ENCODE results near the gene RMND5A. TPM values are rescaled to one million over a fixed set of nuclear protein-coding genes. Genes with fewer than 3 reads are reported as not detected.

RMND5A gene
- total RNA-seq, 2 experiments from 2014 or later, result 56.5 to 57.3 TPM

DNA sequence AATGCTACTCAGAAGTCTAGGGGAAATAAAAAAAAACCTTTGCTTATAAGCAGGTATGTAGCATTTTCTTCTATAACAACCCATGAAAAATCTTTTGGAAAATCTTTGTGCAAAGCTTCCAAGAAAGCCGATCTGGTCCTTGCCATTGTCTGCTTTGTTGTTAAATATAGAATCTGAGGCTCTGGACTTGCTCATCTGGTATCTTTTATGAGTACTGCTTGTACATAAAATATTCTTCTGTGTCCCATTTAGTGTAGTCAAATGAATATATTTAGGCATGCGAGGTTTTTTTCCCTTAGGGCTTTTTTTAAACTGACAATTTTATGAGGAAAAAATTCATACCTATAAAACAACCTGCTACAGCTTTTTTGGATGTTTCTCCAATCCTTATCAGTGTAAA lies 45.0 kb upstream of the RMND5A start:
- no peak for DNase-seq
- intact Hi-C loops (cut with micrococcal nuclease), result no loop called here
- POLR2A ChIA-PET, result no interaction called here
- peaks cover 5% of the 10 kb centered on the region for H3K4me1 Mint-ChIP-seq (ENCODE audit: low read depth)
- no peak for ATAC-seq
- no peak overlapping the region for H3K4me3 Mint-ChIP-seq
- CTCF ChIA-PET, result interaction anchor here (1.0 kb wide), 1 partner anchor 156 kb away, joined by 4 read pairs; no protein-coding TSS in a partner anchor
- no peak overlapping the region for H3K27ac Mint-ChIP-seq
- H3K9me3 Mint-ChIP-seq, result no peaks in the 10 kb centered on the region
- TF ChIP-seq, protein P1, sequence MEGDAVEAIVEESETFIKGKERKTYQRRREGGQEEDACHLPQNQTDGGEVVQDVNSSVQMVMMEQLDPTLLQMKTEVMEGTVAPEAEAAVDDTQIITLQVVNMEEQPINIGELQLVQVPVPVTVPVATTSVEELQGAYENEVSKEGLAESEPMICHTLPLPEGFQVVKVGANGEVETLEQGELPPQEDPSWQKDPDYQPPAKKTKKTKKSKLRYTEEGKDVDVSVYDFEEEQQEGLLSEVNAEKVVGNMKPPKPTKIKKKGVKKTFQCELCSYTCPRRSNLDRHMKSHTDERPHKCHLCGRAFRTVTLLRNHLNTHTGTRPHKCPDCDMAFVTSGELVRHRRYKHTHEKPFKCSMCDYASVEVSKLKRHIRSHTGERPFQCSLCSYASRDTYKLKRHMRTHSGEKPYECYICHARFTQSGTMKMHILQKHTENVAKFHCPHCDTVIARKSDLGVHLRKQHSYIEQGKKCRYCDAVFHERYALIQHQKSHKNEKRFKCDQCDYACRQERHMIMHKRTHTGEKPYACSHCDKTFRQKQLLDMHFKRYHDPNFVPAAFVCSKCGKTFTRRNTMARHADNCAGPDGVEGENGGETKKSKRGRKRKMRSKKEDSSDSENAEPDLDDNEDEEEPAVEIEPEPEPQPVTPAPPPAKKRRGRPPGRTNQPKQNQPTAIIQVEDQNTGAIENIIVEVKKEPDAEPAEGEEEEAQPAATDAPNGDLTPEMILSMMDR (IDR thresholded peaks at IDR 0.05), result no peak
- H3K27me3 Mint-ChIP-seq, result no peaks in the 10 kb centered on the region
- H3K36me3 Mint-ChIP-seq (ENCODE audit: low read depth), result no peaks in the 10 kb centered on the region

DNA sequence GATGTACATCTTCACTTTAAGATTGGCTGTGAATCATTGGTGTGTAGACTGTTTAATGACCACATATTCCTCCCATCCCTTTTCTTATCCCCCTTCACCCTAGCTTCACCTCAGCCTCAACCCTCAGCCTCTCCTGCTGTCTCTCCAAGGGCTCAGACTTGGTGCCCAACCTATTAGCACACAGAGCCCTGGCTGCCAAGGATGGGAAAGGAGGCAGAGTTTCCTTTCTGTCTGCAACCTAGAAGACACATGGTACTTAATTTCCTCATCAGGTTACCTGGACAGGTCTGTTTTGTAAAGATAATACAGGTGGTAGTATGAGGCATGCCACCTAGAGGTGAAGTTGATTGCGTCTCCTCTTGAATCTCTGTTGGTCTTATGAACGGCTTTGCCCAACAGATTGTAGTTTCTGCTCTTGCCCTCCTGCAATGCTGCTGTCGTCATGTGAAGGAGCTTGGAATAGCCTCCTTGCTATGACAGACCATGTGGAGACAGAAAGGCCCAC lies 44.5 kb upstream of the RMND5A start:
- Mint-ChIP-seq H3K4me3 (no peak overlapping the region), H3K4me1 (ENCODE audit: low read depth) (peaks cover 5% of the 10 kb centered on the region), H3K27me3 (no peaks in the 10 kb centered on the region), H3K27ac (no peak overlapping the region), H3K36me3 (ENCODE audit: low read depth) (no peaks in the 10 kb centered on the region), H3K9me3 (no peaks in the 10 kb centered on the region)
- TF ChIP-seq, protein P1 (IDR thresholded peaks at IDR 0.05), result no peak
- ChIA-PET CTCF (interaction anchor here (1.0 kb wide), 1 partner anchor 157 kb away, joined by 4 read pairs; no protein-coding TSS in a partner anchor), POLR2A (no interaction called here)
- ATAC-seq, result no peak
- intact Hi-C loops (cut with micrococcal nuclease), result no loop called here
- DNase-seq, result no peak

DNA sequence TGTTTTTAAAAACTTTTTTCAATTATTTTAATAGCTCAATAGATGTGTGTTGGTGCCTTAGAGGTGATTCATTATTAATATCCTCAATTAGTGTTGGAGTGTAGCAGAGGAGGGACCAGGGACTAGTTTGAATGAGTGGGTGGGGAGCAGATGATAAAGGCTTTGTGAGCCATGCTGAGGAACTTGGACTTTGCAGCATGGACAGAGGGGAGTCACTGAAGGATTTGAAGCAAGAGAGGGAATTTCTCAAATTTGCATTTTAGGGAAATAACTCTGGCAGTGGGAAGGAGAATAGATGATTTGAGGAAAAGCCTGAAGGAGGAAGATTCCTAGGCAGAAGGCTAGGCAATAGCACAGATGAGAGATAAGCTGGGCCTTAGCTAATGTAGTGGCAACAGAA lies 42.3 kb upstream of the RMND5A start:
- Mint-ChIP-seq H3K27me3 (no peaks in the 10 kb centered on the region), H3K36me3 (ENCODE audit: low read depth) (no peaks in the 10 kb centered on the region), H3K27ac (no peak overlapping the region), H3K9me3 (no peaks in the 10 kb centered on the region), H3K4me3 (no peak overlapping the region), H3K4me1 (ENCODE audit: low read depth) (peaks cover 9% of the 10 kb centered on the region)
- ATAC-seq, result no peak
- ChIA-PET POLR2A (no interaction called here), CTCF (no interaction called here)
- intact Hi-C loops (cut with micrococcal nuclease), result no loop called here
- DNase-seq, result no peak
- TF ChIP-seq, protein P1 (IDR thresholded peaks at IDR 0.05), result no peak

DNA sequence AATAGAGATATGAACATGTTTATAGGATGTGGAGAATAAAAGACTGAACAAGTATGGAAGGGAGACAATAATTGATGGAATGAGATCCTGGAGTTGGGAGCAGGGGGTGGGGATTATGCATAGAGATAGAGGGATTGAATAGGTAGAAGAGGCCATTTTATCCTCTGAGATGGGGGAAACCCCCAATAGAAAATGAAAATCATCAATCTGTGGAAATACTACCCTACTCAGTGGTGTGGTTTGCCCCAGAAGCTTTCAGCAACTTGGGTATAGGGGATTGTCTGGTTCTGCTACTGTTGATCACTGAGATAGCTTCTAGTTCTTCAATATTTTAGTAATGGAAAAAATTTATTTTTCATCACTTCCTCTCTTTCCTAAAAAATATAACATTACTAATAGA lies 41.1 kb upstream of the RMND5A start:
- peaks cover 9% of the 10 kb centered on the region for H3K4me1 Mint-ChIP-seq (ENCODE audit: low read depth)
- H3K27ac Mint-ChIP-seq, result no peak overlapping the region
- TF ChIP-seq, protein P1 (IDR thresholded peaks at IDR 0.05), result no peak
- H3K4me3 Mint-ChIP-seq, result no peak overlapping the region
- H3K36me3 Mint-ChIP-seq (ENCODE audit: low read depth), result no peaks in the 10 kb centered on the region
- no peaks in the 10 kb centered on the region for H3K9me3 Mint-ChIP-seq
- DNase-seq (no peak), ATAC-seq (no peak)
- no peaks in the 10 kb centered on the region for H3K27me3 Mint-ChIP-seq
- intact Hi-C loops (cut with micrococcal nuclease), result no loop called here
- ChIA-PET CTCF (no interaction called here), POLR2A (no interaction called here)

DNA sequence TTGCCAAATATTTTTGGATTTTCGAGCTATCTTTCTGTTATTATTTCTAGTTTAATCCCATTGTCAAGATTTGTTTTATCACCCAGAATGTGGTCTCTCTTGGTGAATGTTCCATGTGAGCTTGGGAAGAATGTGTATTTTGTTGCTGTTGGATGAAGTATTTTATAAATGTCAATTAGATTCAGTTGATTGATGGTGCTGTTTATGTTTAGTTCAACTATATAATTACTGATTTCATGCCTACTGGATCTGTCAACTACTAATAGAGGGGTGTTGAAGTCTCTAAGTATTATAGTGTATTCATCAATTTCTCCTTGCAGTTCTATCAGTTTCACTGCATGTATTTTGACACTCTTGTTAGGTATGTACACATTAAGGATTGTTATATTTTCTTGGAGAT lies 34.7 kb upstream of the RMND5A start:
- no peaks in the 10 kb centered on the region for H3K27me3 Mint-ChIP-seq
- no peak overlapping the region for H3K4me3 Mint-ChIP-seq
- no peaks in the 10 kb centered on the region for H3K36me3 Mint-ChIP-seq (ENCODE audit: low read depth)
- DNase-seq (no peak), ATAC-seq (no peak)
- no peak overlapping the region for H3K27ac Mint-ChIP-seq
- ChIA-PET CTCF (no interaction called here), POLR2A (no interaction called here)
- peaks cover 4% of the 10 kb centered on the region for H3K4me1 Mint-ChIP-seq (ENCODE audit: low read depth)
- H3K9me3 Mint-ChIP-seq, result no peaks in the 10 kb centered on the region
- intact Hi-C loops (cut with micrococcal nuclease), result no loop called here
- TF ChIP-seq, protein P1 (IDR thresholded peaks at IDR 0.05), result no peak
